AG09309 (cell line): Measurements from ENCODE around the gene GPR39.

Source experiments
- DNase-seq: peaks from one replicate; pipeline ENCODE4 v3.0.0-alpha.2; 2010; ENCODE audit warnings: low read depth
- H3K4me3 ChIP-seq: 2 replicates; pipeline ENCODE4 v1.5.1; 2011; ENCODE audit warnings: mild to moderate bottlenecking, low read depth, low read length, moderate library complexity; ENCODE audit not compliant: control insufficient read depth
- TF ChIP-seq, protein P1 (sequence below): IDR thresholded peaks from 2 replicates; pipeline ENCODE4 v1.5.1; 2011; ENCODE audit warnings: mild to moderate bottlenecking, low read depth, low read length, inconsistent platforms; ENCODE audit not compliant: insufficient read depth, control insufficient read depth; ENCODE audit errors: missing control alignments

The GPR39 gene

DNA sequence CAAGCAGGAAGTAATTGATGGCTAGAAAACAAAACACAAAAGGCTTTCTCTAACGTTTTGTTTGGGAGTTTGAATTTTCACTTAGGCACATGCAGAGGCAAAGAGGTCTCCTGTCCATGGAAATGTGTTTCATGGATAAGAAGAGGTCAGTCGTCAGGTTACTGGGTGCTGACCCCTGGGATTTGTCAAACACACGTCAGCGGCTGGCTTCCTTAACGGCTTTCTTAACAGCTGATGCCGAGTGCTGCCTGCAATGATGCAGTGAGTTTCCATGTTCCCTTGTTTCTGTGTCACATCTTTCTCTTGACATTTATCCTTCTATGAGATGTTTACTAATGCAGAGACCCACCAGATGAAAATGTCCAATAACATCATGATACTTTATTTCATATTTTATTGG is 31.7 kb downstream of the GPR39 start:
- TF ChIP-seq, protein P1, sequence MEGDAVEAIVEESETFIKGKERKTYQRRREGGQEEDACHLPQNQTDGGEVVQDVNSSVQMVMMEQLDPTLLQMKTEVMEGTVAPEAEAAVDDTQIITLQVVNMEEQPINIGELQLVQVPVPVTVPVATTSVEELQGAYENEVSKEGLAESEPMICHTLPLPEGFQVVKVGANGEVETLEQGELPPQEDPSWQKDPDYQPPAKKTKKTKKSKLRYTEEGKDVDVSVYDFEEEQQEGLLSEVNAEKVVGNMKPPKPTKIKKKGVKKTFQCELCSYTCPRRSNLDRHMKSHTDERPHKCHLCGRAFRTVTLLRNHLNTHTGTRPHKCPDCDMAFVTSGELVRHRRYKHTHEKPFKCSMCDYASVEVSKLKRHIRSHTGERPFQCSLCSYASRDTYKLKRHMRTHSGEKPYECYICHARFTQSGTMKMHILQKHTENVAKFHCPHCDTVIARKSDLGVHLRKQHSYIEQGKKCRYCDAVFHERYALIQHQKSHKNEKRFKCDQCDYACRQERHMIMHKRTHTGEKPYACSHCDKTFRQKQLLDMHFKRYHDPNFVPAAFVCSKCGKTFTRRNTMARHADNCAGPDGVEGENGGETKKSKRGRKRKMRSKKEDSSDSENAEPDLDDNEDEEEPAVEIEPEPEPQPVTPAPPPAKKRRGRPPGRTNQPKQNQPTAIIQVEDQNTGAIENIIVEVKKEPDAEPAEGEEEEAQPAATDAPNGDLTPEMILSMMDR: no peak
- no peak for DNase-seq
- no peak overlapping the region for H3K4me3 ChIP-seq

DNA sequence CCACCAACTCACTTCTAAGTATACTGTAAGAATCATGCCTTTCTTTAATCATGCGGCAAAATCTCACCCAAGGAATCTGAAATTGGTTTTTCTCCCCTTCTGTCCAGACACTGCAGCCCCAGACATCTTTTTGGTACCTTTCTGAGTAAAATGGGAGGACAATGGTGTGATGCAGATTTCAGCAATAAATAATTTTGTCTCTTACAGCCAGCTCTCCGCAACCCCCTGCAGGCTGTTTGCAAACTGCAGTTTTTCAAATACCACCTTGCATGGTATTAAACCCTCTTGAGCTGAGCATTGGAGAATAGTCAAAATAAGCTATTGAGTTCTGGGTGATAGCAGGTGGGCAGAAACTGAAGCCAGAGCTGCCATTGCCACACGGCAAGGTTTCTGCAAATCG is 32.2 kb downstream of the GPR39 start:
- no peak overlapping the region for H3K4me3 ChIP-seq
- TF ChIP-seq, protein P1: peak; percentile 80
- DNase-seq: no peak

DNA sequence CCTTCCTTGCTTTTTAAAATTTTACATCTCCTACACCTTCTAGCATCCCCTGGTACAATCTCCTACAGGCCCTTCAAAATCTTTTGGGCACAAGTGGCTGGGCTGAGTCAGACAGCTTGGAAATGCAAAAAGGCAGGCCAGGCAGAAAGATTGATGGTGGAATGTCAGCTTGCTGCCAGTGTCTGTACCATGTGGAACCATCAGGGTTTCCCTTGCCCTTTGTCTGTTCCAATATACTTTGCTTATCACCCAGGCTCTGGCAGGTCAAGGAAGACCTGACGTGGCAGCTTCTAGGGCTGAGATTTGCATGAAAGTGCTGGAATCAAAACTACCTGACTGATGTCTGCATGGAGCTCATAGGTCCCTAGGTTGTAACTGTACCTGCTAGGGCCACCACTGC is 33.3 kb downstream of the GPR39 start:
- no peak for DNase-seq
- no peak overlapping the region for H3K4me3 ChIP-seq
- TF ChIP-seq, protein P1: no peak

DNA sequence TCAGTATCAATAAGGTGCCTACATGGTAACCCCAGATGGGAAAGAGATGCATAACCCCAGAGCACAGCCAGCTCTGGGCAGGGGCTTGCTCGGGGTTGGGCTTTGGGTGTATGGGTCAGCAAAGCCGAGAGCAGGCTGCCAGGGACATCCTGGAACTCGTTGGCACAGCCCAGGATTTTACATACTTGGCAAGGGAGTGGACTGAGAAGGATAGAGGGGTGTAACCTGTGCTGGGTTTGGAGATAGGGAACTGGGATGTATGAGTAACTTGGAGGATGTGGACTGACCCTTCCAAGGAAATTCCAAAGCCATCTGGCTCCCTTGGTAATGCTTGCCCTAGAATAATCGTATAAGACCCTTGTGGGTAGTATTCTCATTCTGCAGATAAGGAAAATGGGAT is 44.2 kb downstream of the GPR39 start:
- no peak overlapping the region for H3K4me3 ChIP-seq
- DNase-seq: no peak
- TF ChIP-seq, protein P1: no peak

DNA sequence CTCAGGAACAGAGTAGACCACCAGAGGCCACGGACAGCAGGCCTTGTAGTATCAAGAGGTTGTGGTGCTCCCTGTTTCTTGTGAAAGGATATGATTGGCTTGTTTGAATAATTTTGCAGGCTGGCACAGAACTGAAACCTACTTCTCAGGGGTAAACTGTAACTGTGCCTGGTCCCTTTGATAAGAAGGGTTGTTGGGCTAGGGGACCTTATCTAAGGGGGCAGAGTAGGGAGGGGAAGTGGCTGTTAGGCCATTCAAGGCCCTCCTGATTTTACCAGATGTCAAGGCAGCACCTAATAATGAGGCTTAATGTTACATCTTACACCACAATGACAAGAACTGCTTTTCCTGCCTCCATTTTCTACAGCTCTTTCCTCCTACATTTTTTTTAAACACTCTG is 45.6 kb downstream of the GPR39 start:
- DNase-seq: no peak
- no peak overlapping the region for H3K4me3 ChIP-seq
- TF ChIP-seq, protein P1: no peak

DNA sequence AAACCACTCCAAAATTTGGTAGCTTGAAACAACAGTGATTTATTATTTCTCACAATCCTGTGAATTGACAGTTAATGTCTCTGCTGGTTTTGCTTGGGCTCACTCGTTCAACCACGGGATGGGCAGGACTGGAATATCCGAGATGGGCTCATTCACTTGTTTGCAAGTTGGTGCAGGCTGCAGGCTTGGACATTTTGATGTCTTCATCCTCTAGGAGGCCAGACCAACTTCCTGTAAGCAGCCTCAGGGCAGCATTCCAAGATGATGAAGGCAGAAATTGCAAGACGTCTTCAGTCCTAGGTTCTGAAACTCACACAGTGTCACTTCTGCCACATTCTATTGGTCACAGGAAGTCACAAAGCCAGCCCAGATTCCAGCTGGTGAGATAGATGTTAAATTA is 47.1 kb downstream of the GPR39 start:
- TF ChIP-seq, protein P1: no peak
- DNase-seq: no peak
- H3K4me3 ChIP-seq: no peak overlapping the region

DNA sequence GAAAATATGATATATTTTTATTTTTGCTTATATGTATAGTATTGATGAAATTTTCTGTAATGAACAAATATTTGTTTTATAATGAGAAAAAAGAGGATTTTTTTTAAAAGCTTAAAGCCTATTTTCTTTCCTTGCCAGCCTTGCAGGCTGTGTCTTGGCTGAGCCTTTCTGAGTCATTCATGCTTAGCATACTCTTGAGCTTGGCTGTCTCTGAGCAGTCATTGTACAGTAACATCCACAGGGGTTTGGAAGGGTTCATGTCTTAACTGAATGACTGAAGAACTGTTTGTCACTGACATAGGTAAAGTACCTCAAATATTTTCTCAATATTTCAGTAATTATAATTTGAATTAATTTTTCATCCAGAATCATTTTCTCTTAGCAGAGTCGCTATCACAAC is 49.3 kb downstream of the GPR39 start:
- no peak for DNase-seq
- no peak overlapping the region for H3K4me3 ChIP-seq
- TF ChIP-seq, protein P1: no peak
